Superior temporal gyrus (tissue), 1 donor: Measurements from ENCODE around the gene CD8A.
A peak's percentile ranks its signal among the peaks of the same experiment; 100 is the strongest.
"Not testable (repeated sequence)": the region's sequence is repeated elsewhere in the genome, so short reads cannot be mapped to it uniquely, and the experiment has no call there.

Source experiments
- DNase-seq: peaks from one replicate; pipeline ENCODE4 v3.0.0-alpha.2; 2016; ENCODE audit errors: extremely low spot score

CD8A gene

GRCh38 chr2:86790676-86791572 lies at the start of gene CD8A:
Gene CD8A, minus strand, starts transcription at chr2:86790913. Its CDS starts 88 bp downstream, at chr2:86790825.
- no peak for DNase-seq

DNA sequence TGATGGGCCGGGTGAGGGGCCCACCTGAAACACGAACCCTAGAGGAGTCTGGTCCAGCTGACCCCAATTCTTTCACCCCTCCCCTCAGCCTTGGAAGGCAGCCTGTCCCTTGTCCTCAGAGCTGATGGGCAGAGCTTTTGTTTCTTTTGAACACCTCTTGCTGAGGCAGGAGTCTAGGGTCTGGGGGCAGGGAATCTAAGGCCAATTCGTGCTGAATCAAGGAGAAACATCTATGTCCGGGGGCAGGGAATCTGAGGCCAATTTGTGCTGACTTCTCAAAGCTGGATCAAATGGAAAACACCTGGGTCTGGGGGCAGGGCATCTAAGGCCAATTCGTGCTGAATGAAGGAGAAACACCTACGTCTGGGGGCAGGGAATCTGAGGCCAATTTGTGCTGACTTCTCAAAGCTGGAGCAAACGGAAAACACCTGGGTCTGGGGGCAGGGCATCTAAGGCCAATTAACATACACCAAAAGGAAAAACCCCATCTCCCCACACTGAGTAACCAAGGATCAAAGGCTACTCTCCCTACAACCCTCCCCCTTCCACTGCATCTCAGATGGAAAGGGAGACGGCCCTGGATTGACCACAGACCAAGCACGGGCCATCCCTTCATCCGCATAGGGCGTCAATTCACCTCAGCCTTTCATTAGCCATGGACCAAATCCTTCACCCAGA lies 49.3 kb upstream of the CD8A start:
- not testable (repeated sequence) for DNase-seq

GRCh38 chr2:86839455-86839854 lies 48.7 kb upstream of the CD8A start:
- DNase-seq: not testable (repeated sequence)

DNA sequence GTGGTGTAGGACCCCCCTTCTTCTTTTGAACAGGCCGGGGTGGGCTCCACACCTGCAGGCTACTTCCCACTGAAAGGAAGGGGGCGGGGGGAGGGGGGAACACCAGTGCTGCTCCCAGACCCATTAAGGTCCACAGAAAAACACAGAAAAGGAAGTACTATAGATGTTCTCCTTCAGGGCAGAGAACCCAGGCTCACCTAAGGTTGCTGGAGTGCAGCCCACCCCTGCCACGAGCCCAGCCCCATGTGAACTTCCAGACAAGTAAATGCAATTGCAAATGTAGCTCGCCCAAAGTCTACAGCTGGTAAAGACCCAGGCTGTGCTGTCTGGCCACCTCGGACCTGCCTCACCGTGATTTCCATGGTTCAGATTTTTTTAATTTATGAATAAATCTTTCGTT lies 47.0 kb upstream of the CD8A start:
- DNase-seq: not testable (repeated sequence)

GRCh38 chr2:86836915-86837695 lies 46.4 kb upstream of the CD8A start:
- DNase-seq: peak; percentile 53

- DNase-seq: not testable (repeated sequence)
Observed at GRCh38 chr2:86835548-86835889, 44.8 kb upstream of the CD8A start.

DNA sequence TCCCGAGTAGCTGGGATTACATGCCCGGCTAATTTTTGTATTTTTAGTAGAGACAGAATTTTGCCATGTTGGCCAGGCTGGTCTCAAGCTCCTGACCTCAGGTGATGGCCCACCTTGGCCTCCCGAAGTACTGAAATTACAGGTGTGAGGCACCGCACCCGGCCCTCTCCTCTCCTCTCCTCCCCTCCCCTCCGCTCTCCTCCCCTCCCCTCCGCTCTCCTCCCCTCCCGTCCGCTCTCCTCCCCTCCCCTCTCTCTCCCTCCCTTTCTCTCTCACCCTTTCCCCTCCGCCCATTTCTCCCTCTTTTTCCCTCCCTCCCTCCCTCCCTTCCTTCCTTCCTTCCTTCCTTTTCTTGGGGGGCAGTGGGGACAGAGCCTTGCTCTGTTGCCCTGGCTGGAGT lies 42.6 kb upstream of the CD8A start:
- DNase-seq: no peak

- DNase-seq: no peak
Observed at GRCh38 chr2:86832334-86833096, 41.8 kb upstream of the CD8A start.

DNA sequence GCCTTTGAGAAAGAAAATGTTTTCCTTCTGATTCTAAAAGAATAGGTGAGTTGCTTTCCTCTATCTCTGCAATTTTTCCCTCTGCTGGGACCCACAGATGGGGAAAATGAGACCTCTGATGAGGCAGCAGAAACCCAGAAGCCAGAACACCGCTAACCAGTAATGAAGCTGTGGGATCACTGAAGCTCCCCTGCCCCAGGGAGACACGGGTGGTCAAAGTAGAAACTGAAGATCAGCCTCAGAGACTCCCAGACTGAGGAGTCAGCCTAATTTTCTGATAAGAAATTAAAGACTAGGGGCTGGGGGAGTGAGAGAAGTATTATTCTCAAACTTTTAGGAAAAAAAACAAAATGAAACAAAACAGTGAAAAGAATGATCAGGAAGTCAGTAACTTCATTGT lies 40.8 kb upstream of the CD8A start:
- no peak for DNase-seq

DNA sequence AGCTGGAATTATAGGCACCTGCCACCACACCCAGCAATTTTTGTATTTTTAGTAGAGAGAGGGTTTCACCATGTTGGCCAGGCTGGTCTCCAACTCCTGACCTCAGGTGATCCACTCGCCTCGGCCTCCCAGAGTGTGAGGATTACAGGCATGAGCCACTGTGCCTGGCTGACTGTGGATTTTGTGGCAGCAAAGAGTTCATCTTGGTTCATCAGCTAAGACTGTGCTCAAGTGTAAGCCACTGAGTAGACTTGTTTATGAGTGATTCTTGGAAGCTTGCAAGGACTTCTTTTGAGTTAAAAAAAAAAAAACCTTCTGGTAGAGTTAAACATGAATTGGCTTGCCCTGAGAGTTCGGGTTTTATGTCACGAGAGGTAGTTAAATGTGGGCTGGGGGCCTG lies 36.2 kb upstream of the CD8A start:
- no peak for DNase-seq

DNA sequence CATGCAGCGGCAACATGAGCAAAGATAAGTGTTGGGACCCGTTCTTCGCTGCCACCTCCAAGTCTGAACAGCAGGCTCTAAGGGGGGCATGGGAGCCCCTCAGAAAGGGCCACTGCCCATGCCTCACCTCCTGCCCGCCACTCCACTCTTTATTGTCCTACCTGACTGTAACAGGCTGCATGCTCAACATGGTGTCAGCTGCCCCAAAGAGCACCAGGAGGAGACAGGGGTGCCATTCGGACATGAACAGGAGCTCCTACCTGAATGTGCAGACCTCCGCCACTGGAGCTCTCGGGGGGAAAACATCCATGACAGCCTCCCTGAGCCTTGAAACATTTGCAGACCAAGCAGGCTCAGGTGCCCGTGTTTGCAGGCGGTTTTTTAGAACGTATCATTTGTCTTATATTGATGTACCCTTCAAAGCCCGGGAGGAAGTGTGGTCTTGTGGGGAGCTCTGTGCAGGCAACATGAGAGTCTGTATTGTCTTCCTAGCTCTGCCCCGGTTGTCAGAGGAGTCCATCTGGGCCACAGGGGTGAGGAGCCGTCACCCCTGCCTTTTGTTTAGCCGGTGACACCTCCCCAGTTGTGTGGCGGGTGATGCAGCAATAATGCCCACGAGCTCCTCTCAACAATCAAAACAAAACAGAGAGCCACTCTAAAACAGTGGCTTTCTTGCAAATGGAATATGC lies 35.1 kb upstream of the CD8A start:
- DNase-seq: no peak

DNA sequence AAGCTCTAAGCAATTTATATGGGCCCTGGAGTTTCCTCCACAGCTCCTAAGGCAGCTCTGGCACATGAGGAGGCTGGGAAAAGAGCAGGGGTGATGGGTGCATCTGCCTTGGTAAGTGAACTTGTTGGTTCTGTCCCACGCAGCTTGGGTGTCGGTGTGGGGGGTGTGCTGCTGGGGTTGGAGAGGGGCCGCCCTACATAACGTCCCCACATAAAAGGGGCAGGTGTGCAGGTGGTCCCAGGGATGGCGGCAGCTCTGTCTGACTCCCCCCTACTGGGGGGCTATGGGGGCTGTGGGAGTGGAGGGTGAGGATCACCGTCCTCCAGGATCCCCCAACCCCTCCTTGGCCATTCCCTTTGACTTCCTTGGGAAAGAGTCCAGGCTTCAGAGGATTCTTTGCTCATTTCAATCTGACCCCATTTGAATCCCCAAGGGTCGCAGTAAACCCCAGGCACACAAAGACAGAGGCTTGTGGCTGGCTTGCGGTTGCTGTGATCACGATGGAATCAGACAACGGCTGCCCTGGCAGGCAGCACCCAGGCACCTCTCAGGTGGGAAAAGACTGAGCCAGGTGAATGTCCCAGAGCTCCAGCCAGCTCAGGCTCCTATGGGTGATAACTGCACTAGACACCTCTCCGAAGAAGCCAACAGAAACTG lies 34.5 kb upstream of the CD8A start:
- no peak for DNase-seq

DNA sequence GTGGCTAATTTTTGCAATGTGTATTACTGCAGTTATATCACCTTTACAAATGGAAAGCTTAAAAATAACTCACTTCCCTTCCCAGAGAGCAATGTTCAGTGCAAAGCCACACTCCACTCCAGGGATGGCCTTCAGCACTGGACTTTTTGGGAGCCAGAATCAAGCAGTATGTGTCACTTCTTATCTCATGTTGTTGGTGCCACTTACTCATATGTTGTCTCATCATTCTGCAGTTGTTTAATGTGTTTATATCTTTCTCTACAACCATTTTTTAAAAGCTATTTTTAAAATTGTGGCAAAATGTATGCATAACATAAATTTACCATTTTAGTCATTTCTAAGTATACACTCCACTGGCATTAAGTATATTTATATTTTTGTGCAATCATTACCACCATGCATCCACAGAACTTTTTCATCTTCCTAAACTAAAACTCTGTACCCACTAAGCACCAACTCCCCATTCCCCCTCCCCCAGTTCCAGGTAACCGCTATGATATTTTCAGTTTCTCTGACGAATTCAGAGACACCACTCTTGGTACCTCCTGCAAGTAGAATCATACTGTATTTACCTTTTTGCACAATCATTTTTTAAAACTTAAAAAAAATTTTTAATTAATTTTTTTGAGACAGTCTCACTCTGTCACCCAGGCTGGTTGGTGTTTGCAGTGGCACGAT lies 32.1 kb upstream of the CD8A start:
- no peak for DNase-seq

DNA sequence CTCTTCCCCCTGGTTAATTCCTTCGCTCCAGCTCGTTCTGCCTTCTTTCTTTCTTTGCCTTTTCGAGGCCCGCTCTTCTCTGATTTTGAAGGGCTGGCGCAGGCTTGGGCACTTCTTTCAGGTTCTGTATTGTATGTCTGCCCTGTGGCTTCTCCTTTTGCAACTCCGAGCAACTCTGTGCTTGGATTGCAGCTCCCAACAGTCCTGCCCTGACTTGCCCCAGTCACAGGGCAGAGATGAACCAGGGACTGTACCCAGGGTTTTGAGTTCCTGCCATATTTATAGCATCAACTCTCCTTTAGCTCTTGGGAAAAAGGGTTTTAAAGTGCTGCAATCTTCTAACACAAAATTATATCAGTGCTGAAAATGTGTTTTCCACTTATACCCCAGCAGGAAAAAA lies 31.1 kb upstream of the CD8A start:
- no peak for DNase-seq

GRCh38 chr2:86821306-86821705 lies 30.6 kb upstream of the CD8A start:
- no peak for DNase-seq

DNA sequence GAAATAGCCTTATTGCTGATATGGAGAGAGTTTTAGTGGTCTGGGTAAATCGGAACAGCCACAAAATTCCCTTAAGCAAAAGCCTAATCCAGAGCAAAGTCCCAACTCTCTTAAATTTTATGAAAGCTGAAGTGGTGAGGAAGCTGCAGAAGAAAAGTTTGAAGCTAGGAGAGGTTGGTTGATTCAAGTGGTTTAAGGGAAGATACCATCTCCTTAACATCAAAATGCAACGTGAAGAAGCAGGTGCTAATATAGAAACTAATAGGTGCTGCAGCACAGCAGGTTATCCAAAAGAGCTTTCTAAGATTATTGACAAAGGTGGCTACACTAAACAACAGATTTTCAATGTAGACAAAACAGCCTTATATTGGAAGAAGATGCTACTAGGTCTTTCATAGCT lies 28.2 kb upstream of the CD8A start:
- DNase-seq: no peak

GRCh38 chr2:86818114-86818801 lies 27.5 kb upstream of the CD8A start:
- no peak for DNase-seq

GRCh38 chr2:86815611-86816010 lies 24.9 kb upstream of the CD8A start:
- no peak for DNase-seq

- DNase-seq: no peak
Observed at GRCh38 chr2:86809481-86810121, 18.9 kb upstream of the CD8A start.
